ENCODE measurements around the gene CRYBA4. TPM values are rescaled to one million over a fixed set of nuclear protein-coding genes. Genes with fewer than 3 reads are reported as not detected.

CRYBA4 gene
- total RNA-seq, 1 donor from 2014 or later, result 0.46 TPM

DNA sequence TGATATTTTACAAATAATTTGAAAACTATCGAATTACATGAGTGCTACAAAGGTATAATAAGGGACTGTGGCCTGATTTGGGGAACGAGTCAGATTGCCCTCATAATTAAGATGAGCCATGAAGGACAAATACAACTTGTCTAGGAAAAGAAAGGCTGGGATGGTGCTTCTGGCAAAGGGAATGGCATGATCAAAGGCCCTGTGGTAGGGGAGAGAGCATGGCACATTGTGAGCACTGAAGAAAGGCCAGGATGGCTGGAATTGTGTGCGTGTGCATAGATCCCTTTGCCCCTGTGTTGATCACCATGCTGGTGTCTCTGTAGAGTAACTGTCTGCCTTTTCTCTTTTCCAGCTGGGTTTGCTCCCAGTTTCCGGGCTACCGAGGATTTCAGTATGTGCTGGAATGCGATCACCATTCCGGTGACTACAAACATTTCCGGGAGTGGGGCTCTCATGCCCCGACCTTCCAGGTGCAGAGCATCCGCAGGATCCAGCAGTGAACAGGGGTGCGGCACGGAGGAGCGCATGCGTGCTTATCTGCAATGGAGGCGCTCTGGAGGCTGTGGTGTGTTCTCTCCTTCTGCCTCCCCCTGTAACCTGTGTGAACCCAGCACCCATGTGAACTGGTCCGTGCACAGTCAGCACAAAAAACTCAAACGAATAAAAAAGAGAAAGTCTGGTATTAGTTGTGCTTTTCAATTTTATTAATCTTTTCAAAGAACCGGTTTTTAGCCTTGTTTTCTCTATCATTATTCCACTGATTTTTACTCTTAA is 8.4 kb downstream of the CRYBA4 start:
- peaks cover 3% of the 10 kb centered on the region for H3K27me3 Mint-ChIP-seq (ENCODE audit: unreplicated experiment)
- no peak for DNase-seq (ENCODE audit: low spot score)

DNA sequence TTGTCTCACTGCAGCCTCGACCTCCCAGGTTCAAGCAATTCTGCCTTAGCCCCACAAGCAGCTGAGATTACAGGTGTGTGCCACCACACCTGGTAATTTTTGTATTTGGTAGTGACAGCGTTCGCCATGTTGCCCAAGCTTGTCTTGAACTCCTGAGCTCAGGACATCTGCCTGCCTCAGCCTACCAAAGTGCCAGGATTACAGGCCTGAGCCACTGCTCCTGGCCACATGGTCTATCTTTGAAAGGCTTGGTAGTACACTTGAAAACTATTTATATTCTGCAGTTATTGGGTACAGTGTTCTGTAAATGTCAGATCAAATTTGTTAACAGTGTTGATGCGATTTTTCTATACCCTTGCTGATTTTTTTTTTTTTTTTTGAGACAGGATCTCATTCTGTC is 9.5 kb downstream of the CRYBA4 start:
- H3K27me3 Mint-ChIP-seq (ENCODE audit: unreplicated experiment), result peaks cover 3% of the 10 kb centered on the region
- H3K36me3 Mint-ChIP-seq (ENCODE audit: low read depth, unreplicated experiment), result peaks cover 3% of the 10 kb centered on the region
- peaks cover 31% of the 10 kb centered on the region for H3K4me1 Mint-ChIP-seq (ENCODE audit: unreplicated experiment)
- H3K9me3 Mint-ChIP-seq (ENCODE audit: unreplicated experiment), result no peaks in the 10 kb centered on the region
- no peak for DNase-seq (ENCODE audit: low spot score)
- peak overlapping the region; percentile 87 for H3K27ac Mint-ChIP-seq (ENCODE audit: unreplicated experiment)
- TF ChIP-seq, protein P1, sequence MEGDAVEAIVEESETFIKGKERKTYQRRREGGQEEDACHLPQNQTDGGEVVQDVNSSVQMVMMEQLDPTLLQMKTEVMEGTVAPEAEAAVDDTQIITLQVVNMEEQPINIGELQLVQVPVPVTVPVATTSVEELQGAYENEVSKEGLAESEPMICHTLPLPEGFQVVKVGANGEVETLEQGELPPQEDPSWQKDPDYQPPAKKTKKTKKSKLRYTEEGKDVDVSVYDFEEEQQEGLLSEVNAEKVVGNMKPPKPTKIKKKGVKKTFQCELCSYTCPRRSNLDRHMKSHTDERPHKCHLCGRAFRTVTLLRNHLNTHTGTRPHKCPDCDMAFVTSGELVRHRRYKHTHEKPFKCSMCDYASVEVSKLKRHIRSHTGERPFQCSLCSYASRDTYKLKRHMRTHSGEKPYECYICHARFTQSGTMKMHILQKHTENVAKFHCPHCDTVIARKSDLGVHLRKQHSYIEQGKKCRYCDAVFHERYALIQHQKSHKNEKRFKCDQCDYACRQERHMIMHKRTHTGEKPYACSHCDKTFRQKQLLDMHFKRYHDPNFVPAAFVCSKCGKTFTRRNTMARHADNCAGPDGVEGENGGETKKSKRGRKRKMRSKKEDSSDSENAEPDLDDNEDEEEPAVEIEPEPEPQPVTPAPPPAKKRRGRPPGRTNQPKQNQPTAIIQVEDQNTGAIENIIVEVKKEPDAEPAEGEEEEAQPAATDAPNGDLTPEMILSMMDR (IDR thresholded peaks at IDR 0.05; ENCODE audit: unreplicated experiment), result no peak
- no peak overlapping the region for H3K4me3 Mint-ChIP-seq (ENCODE audit: unreplicated experiment)

More for the DNA sequence above, 8.4 kb downstream of the CRYBA4 start:
- Mint-ChIP-seq H3K36me3 (ENCODE audit: low read depth, unreplicated experiment) (peaks cover 3% of the 10 kb centered on the region), H3K9me3 (ENCODE audit: unreplicated experiment) (no peaks in the 10 kb centered on the region), H3K27ac (ENCODE audit: unreplicated experiment) (peak overlapping the region; percentile 80), H3K4me1 (ENCODE audit: unreplicated experiment) (peaks cover 29% of the 10 kb centered on the region), H3K4me3 (ENCODE audit: unreplicated experiment) (no peak overlapping the region)
- TF ChIP-seq, protein P1 (IDR thresholded peaks at IDR 0.05; ENCODE audit: unreplicated experiment), result no peak

DNA sequence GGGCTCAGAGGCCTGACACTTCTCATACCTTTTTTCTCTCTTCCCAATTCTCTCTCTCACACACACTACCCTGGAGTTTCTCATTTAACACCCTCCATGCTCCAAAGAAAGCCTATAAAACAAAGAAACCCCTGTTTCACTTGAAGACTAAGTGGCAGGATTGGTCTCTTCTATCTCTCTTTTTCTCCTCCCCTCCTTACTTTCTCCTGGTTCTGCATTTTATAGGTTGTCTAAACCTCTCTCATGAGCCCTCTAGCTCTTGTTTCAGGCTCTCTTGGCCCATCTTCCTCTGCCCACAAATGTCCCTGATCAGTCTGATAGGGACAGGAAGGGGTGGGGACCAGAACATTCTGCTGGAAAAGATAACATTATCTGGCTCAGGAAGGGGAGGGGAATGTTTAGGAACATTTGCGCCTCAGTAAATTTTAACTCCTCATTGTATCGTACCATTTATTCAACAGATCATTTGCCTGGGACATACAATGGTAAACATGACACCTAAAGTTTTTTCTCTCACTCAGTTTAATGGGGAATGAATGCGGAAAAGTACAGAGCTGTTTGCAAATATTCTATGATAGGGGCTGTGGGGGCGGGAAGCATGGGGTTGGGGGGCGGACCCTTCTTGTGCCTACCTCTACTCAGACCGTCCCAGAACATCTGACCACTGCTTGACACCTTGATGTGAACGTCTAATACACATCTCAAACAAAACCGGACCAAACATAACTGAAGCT is 10.8 kb downstream of the CRYBA4 start:
- H3K9me3 Mint-ChIP-seq (ENCODE audit: unreplicated experiment), result no peaks in the 10 kb centered on the region
- peaks cover 3% of the 10 kb centered on the region for H3K36me3 Mint-ChIP-seq (ENCODE audit: low read depth, unreplicated experiment)
- peak overlapping the region; percentile 17 for H3K4me3 Mint-ChIP-seq (ENCODE audit: unreplicated experiment)
- H3K27ac Mint-ChIP-seq (ENCODE audit: unreplicated experiment), result peak overlapping the region; percentile 97
- H3K4me1 Mint-ChIP-seq (ENCODE audit: unreplicated experiment), result peaks cover 31% of the 10 kb centered on the region
- no peak for DNase-seq (ENCODE audit: low spot score)
- H3K27me3 Mint-ChIP-seq (ENCODE audit: unreplicated experiment), result peaks cover 3% of the 10 kb centered on the region
- TF ChIP-seq, protein P1 (IDR thresholded peaks at IDR 0.05; ENCODE audit: unreplicated experiment), result no peak

DNA sequence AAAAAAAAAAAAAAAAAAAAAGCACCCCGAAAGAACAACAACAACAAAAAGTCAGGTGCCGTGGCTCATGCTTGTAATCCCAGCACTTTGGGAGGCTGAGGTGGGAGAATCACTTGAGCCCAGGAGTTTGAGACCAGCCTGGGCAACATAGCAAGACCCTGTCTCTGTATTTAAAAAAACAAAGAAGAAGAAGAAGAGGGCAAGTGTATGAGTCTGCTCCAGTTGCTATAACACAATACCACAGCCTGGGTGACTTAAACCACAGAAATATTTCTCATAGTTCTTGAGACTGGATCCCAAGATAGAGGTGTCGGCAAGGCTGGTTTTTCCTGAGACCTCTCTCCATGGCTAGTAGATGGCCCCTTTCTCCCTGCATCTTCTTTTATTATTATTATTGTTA is 12.4 kb downstream of the CRYBA4 start:
- peaks cover 28% of the 10 kb centered on the region for H3K4me1 Mint-ChIP-seq (ENCODE audit: unreplicated experiment)
- no peaks in the 10 kb centered on the region for H3K9me3 Mint-ChIP-seq (ENCODE audit: unreplicated experiment)
- TF ChIP-seq, protein P1 (IDR thresholded peaks at IDR 0.05; ENCODE audit: unreplicated experiment), result no peak
- no peaks in the 10 kb centered on the region for H3K36me3 Mint-ChIP-seq (ENCODE audit: low read depth, unreplicated experiment)
- H3K4me3 Mint-ChIP-seq (ENCODE audit: unreplicated experiment), result no peak overlapping the region
- H3K27me3 Mint-ChIP-seq (ENCODE audit: unreplicated experiment), result peaks cover 3% of the 10 kb centered on the region
- no peak overlapping the region for H3K27ac Mint-ChIP-seq (ENCODE audit: unreplicated experiment)
- DNase-seq (ENCODE audit: low spot score), result no peak

DNA sequence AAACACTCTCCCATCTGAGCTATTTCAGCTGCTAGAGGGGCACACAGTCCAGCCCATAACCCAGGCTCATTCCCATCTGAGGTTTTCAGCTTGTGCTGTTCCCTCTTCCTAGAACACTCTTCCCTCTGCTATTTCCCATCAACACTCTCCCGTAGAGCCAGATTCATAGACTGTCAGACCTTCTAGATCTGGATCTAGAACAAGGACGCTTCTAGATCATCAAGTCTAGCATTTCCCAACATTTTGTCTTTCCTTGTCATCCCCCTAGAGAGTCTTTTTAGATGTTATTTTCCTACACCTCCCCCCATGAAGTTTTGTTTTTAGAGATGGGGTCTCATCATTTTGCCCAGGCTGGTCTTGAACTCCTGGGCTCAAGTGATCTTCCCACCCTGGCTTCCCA is 13.4 kb downstream of the CRYBA4 start:
- Mint-ChIP-seq H3K4me3 (ENCODE audit: unreplicated experiment) (no peak overlapping the region), H3K36me3 (ENCODE audit: low read depth, unreplicated experiment) (no peaks in the 10 kb centered on the region), H3K27me3 (ENCODE audit: unreplicated experiment) (peaks cover 4% of the 10 kb centered on the region), H3K9me3 (ENCODE audit: unreplicated experiment) (no peaks in the 10 kb centered on the region), H3K27ac (ENCODE audit: unreplicated experiment) (no peak overlapping the region), H3K4me1 (ENCODE audit: unreplicated experiment) (peaks cover 33% of the 10 kb centered on the region)
- DNase-seq (ENCODE audit: low spot score), result no peak
- TF ChIP-seq, protein P1 (IDR thresholded peaks at IDR 0.05; ENCODE audit: unreplicated experiment), result no peak

Data from endothelial cell (in vitro differentiated cells).